Ovary (tissue), 3 donors: Measurements from ENCODE around the gene PHOX2A.

Source experiments
- CTCF ChIP-seq, 3 donors: fragments of 450-650 bp in 2 of 3; fragments of 200-600 bp in 1 of 3; IDR thresholded peaks; one replicate each; pipeline versions ENCODE4 v1.5.1 to v1.8.0; 2016 to 2022; ENCODE audit warnings: antibody characterized with exemption in 3 of 3, mild to moderate bottlenecking in 1 of 3
- EP300 ChIP-seq: sonication (generic); formaldehyde crosslinking; IDR thresholded peaks from one replicate; pipeline ENCODE4 v1.6.1; 2017; ENCODE audit warnings: antibody characterized with exemption
- POLR2A ChIP-seq: fragments of 450-650 bp; IDR thresholded peaks from one replicate; pipeline ENCODE4 v1.6.1; 2017; ENCODE audit warnings: antibody characterized with exemption, mild to moderate bottlenecking, moderate library complexity
- donor health status: DM: no; HTN: no; CAD: no.

GRCh38 chr11:72236774-72237111 lies 7.2 kb downstream of the PHOX2A start:
- TF ChIP-seq EP300 (no peak), POLR2A (no peak), CTCF (IDR thresholded peaks at IDR 0.05) (no peak)
